SK-N-MC (cell line): ENCODE results near the gene SLC43A1.

Experiments
- EZH2 ChIP-seq: fragments of 200-600 bp; sonication (generic); IDR thresholded peaks from one replicate; pipeline ENCODE4 v1.6.1; 2017; ENCODE audit warnings: antibody characterized with exemption
- POLR2AphosphoS5 ChIP-seq: IDR thresholded peaks from 2 replicates; pipeline ENCODE4 v1.6.1; 2012; ENCODE audit warnings: mild to moderate bottlenecking, low read depth, low read length, borderline replicate concordance

DNA sequence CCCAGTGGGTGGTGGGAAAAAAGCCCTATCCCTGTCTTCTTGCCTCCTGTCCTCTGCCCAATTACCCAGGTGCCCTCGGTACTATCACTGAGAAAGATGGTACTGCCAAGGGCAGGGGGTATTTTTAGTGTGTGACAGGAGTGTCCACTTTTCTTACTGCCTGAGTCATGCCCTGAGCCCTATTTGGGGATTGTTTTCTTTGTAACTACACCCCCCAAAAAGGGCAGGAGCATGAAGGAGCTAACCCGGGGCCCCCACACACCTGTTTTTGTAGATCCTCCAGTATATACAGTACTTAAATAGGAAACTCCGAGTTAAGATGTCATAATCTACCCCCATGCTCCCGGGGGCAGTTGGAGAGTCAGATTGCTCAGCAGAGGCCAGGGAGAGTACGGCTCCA, 25.7 kb upstream of the SLC43A1 start:
- TF ChIP-seq POLR2AphosphoS5: no peak
- no peak for TF ChIP-seq EZH2
